ENCODE results near the gene CRHR2.
"Not testable (repeated sequence)": the region's sequence is repeated elsewhere in the genome, so short reads cannot be mapped to it uniquely, and the experiment has no call there.

The CRHR2 gene

GRCh38 chr7:30682212-30683083 is at the start of gene CRHR2:
Gene CRHR2 (minus strand): TSS chr7:30682456. CDS start chr7:30682280, 176 bp downstream.
- no peak for DNase-seq (ENCODE audit: low read depth)
- H3K4me3 ChIP-seq (ENCODE audit: low read depth, low read length), result peak within 1 kb of the TSS; percentile 24

- H3K4me3 ChIP-seq (ENCODE audit: low read depth, low read length), result no peak overlapping the region
- no peak for DNase-seq (ENCODE audit: low read depth)
These were observed 49.3 kb upstream of the CRHR2 start for GRCh38 chr7:30731581-30731980.

GRCh38 chr7:30730996-30731395 is 48.7 kb upstream of the CRHR2 start:
- DNase-seq (ENCODE audit: low read depth), result no peak
- H3K4me3 ChIP-seq (ENCODE audit: low read depth, low read length), result no peak overlapping the region

GRCh38 chr7:30730097-30730496 is 47.8 kb upstream of the CRHR2 start:
- H3K4me3 ChIP-seq (ENCODE audit: low read depth, low read length), result no peak overlapping the region
- no peak for DNase-seq (ENCODE audit: low read depth)

- no peak overlapping the region for H3K4me3 ChIP-seq (ENCODE audit: low read depth, low read length)
- DNase-seq (ENCODE audit: low read depth), result no peak
These were observed 47.4 kb upstream of the CRHR2 start for GRCh38 chr7:30729642-30730041.

GRCh38 chr7:30728591-30729100 is 46.4 kb upstream of the CRHR2 start:
- H3K4me3 ChIP-seq (ENCODE audit: low read depth, low read length), result no peak overlapping the region
- no peak for DNase-seq (ENCODE audit: low read depth)

- H3K4me3 ChIP-seq (ENCODE audit: low read depth, low read length), result no peak overlapping the region
- no peak for DNase-seq (ENCODE audit: low read depth)
These were observed 45.0 kb upstream of the CRHR2 start for GRCh38 chr7:30727061-30727945.

- H3K4me3 ChIP-seq (ENCODE audit: low read depth, low read length), result no peak overlapping the region
- no peak for DNase-seq (ENCODE audit: low read depth)
These were observed 44.2 kb upstream of the CRHR2 start for GRCh38 chr7:30726296-30727006.

GRCh38 chr7:30723776-30724175 is 41.5 kb upstream of the CRHR2 start:
- DNase-seq (ENCODE audit: low read depth), result no peak
- no peak overlapping the region for H3K4me3 ChIP-seq (ENCODE audit: low read depth, low read length)

GRCh38 chr7:30722671-30723070 is 40.4 kb upstream of the CRHR2 start:
- DNase-seq (ENCODE audit: low read depth), result no peak
- no peak overlapping the region for H3K4me3 ChIP-seq (ENCODE audit: low read depth, low read length)

GRCh38 chr7:30722187-30722586 is 39.9 kb upstream of the CRHR2 start:
- no peak overlapping the region for H3K4me3 ChIP-seq (ENCODE audit: low read depth, low read length)
- DNase-seq (ENCODE audit: low read depth), result no peak

- DNase-seq (ENCODE audit: low read depth), result no peak
- no peak overlapping the region for H3K4me3 ChIP-seq (ENCODE audit: low read depth, low read length)
These were observed 39.0 kb upstream of the CRHR2 start for GRCh38 chr7:30721211-30721610.

GRCh38 chr7:30719434-30719833 is 37.2 kb upstream of the CRHR2 start:
- not testable (repeated sequence) for DNase-seq (ENCODE audit: low read depth); H3K4me3 ChIP-seq (ENCODE audit: low read depth, low read length)

- H3K4me3 ChIP-seq (ENCODE audit: low read depth, low read length), result no peak overlapping the region
- no peak for DNase-seq (ENCODE audit: low read depth)
These were observed 34.9 kb upstream of the CRHR2 start for GRCh38 chr7:30717181-30717580.

- H3K4me3 ChIP-seq (ENCODE audit: low read depth, low read length), result no peak overlapping the region
- no peak for DNase-seq (ENCODE audit: low read depth)
These were observed 31.9 kb upstream of the CRHR2 start for GRCh38 chr7:30714129-30714528.

GRCh38 chr7:30713392-30713791 is 31.1 kb upstream of the CRHR2 start:
- no peak for DNase-seq (ENCODE audit: low read depth)
- no peak overlapping the region for H3K4me3 ChIP-seq (ENCODE audit: low read depth, low read length)

GRCh38 chr7:30710669-30711068 is 28.4 kb upstream of the CRHR2 start:
- no peak for DNase-seq (ENCODE audit: low read depth)
- H3K4me3 ChIP-seq (ENCODE audit: low read depth, low read length), result no peak overlapping the region

GRCh38 chr7:30709549-30709948 is 27.3 kb upstream of the CRHR2 start:
- no peak overlapping the region for H3K4me3 ChIP-seq (ENCODE audit: low read depth, low read length)
- no peak for DNase-seq (ENCODE audit: low read depth)

- no peak overlapping the region for H3K4me3 ChIP-seq (ENCODE audit: low read depth, low read length)
- peak; percentile 14 for DNase-seq (ENCODE audit: low read depth)
These were observed 26.7 kb upstream of the CRHR2 start for GRCh38 chr7:30708983-30709382.

GRCh38 chr7:30708412-30708811 is 26.2 kb upstream of the CRHR2 start:
- H3K4me3 ChIP-seq (ENCODE audit: low read depth, low read length), result no peak overlapping the region
- DNase-seq (ENCODE audit: low read depth), result no peak
